Stimulated activated CD8-positive, alpha-beta memory T cell treated with anti-CD3 and anti-CD28 coated beads, Interleukin-4, amount 100 ng/mL, for 1 hour (primary cell): ENCODE measurements around the gene DYRK2.

Experiments used
- DNase-seq, 2 donors: peaks; one replicate each; pipeline ENCODE4 v3.0.0-alpha.2; 2020; ENCODE audit warnings: low read depth in 2 of 2, low spot score in 1 of 2

Gene DYRK2

DNA sequence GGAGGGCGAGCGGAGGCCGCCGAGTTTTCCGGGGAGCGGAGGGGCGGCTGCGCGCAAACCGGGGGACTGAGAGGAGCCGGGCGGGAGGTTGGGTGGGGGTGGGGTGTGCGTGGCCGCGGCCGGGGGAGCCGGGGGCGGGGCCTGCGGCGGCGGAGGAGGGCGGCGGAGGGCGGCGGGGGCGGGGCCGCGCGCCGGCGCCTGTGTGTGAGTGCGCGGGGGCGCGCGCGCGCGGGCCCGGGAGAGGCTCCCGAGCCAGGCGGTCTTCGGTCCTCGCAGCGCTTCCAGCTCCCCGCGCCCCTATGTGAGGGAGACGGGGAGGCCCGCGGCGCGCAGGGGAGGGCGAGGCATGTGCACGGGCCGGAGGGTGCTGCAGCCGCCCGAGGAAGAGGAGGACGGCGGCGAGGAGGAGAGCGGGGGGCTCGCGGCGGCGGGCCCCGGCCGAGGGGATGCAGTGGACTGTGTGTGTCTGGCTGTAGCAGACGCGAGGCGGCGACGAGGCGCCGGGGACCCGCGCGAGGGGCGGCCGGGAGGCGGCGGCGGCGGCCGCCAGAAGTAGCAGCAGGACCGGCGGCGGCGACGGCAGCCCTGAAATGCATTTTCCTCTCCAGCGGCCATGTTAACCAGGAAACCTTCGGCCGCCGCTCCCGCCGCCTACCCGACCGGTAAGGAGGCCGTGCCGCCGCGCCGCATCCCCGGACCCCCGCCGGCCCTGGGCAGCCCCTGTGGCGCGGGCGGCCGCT lies at the start of gene DYRK2:
Gene DYRK2, plus strand, starts transcription at position 225 of the 740 bp plus-strand sequence. Its CDS starts 389 bp downstream, at position 614.
- DNase-seq, result peak; percentile 31 to 56

- no peak for DNase-seq
Measured at GRCh38 chr12:67599691-67600090, 48.9 kb upstream of the DYRK2 start.

- DNase-seq, result no peak
Measured at GRCh38 chr12:67601126-67601525, 47.4 kb upstream of the DYRK2 start.

GRCh38 chr12:67609226-67609870 lies 39.2 kb upstream of the DYRK2 start:
- DNase-seq, result no peak

DNA sequence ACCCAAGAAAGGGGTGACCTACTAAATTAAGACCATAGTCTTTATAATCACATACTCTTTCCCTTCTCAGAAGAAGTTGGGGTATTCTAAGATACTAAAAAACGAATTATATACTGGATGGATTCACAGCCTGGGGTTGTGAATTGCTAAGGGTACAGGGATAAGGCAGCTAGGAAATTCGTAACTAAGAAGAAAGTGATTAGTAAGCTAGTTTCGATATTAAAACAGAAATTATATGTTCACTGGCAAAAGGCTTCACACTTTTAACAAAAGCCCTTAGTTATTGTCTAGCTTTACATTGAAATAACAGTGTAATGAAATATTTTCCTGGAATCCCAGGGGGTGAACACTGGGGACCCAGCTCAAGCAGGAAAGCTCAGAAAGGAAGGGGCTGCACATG lies 35.5 kb upstream of the DYRK2 start:
- DNase-seq, result no peak

- no peak for DNase-seq
Measured at GRCh38 chr12:67617629-67618028, 30.9 kb upstream of the DYRK2 start.

DNA sequence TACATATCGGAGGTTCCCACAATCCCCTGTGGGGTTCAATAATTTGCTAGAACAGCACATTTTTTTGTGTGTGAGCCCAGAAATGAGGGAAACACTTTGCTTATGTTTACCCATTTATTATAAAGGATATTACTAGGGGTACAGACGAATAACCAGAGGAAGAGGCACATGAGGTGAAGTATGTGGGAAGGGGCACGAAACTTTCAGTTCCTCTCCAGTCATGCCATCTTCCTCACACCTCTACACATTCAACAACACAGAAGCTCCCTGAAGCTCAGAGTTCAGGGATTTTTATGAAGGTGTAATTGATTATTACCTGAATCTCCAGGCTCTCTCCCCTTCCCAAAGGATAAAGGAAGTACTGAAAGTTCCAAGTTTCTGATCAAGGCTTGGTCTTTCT lies 30.2 kb upstream of the DYRK2 start:
- DNase-seq, result no peak

DNA sequence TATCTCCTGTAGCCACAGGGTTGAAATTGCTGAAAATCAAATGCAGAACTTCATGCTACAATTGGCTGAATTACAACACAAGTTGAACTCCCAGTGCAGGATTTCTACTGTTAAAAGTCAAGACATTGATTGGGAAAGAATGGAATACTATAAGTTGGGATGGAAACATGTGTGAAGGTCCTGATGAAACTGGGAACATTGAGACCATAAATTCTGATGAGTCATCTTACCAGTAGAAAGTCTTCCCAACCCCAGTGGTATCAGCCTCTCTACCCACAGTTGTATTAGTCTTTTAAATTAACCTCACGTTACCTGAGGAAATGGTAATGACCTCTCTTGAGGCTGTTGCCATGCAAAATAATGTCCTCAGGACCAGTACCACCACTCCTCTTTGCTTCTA lies 27.4 kb upstream of the DYRK2 start:
- DNase-seq, result no peak

DNA sequence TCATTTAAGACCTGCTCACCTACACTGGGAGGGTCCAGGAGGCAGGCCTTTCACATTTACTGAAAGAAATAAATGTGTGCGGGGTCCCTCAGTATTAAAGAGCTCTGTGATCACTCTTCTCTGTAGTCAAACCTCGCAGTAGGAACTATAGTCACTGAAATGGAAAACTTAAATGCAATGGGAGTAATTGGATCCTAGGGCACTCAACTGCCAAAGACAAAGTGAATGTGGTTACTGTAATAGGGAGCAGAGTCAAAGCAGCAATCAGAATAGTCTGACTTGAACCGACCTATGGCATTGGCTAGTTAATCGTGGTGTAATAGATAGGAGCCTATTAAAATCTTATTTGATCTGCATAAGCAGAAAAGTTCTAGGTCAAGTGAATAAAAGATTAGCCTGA lies 26.6 kb upstream of the DYRK2 start:
- no peak for DNase-seq

GRCh38 chr12:67623259-67623658 lies 25.3 kb upstream of the DYRK2 start:
- DNase-seq, result no peak

GRCh38 chr12:67624355-67624754 lies 24.2 kb upstream of the DYRK2 start:
- DNase-seq, result no peak

DNA sequence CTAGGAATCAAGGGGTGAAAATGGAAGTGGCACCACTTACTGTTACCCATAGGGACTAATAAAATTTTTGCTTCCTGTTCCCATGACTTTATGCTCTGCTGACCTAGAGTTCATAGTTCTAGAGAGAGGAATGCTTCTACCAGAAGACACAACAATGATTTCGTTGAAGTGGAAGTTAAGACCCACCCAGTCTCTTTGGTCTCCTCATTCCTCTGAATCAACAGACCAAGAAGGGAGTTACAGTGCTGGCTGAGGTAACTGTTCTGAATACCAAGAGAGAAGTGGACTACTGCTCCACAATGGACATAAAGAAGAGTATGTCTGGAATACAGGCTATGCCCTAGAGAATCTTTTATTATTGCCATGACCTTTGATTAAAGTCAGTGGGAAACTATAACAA lies 23.5 kb upstream of the DYRK2 start:
- DNase-seq, result no peak

DNA sequence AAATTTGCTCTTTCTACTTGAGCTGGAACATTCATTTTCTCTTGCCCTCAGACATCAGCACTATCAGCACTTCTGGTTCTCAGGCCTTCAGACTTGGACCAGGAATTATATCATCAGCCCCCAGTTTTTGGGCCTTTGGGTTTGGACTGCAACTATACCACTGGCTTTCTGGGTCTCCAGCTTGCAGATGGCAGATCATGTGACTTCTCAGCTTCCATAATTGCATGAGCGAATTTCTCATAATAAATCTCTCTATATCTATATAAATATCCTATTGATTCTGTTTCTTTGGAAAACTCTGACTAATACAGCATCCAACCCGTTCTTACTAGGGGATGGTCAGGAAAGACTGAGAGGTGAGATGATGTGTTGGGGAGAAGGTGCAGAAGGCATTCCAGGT lies 22.4 kb upstream of the DYRK2 start:
- no peak for DNase-seq

- peak; percentile 55 to 64 for DNase-seq
Measured at GRCh38 chr12:67630373-67631088, 18.0 kb upstream of the DYRK2 start.

- no peak for DNase-seq
Measured at GRCh38 chr12:67632005-67632404, 16.5 kb upstream of the DYRK2 start.

GRCh38 chr12:67633024-67633610 lies 15.4 kb upstream of the DYRK2 start:
- DNase-seq, result no peak

DNA sequence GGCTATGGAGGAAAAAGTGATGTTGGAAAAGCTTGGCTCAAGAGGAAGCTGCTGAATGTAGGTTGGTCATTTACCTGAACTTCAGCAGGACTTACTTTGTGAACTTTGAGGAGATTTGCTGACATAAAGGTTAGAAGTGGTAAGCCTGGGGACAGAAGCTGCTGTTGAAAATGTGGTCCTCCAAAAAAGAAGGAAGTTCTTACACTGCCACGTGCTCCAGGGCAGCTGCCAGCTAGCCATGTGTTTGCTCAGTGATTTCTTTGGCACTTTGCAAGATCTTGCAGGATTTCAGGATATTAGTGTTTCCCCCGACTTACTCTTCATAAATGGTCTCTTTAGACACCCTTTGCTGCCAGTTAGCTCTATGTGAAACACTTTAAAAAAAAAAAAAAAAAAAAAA lies 14.8 kb upstream of the DYRK2 start:
- no peak for DNase-seq

DNA sequence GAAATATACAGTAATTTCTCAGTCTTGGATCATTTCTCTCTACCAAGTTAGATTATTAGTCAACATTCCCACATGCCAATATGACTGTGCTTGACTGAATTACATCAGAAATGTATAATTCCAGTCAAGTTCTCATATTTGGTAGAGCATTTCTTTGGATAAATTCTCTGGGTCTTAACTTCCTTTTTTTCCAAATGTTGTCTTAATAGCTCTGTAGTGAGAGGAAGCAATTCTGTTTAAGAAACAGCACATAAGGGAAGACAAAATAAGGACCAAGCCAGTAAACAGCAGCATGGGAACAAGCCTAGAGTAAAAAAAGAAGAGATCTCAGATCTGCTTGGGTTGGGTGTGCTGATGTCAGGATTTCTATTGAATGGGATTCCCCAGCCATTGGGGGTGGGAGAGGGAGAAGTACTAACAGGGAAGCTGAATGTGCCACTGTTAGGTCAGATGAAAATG lies 14.2 kb upstream of the DYRK2 start:
- no peak for DNase-seq

- no peak for DNase-seq
Measured at GRCh38 chr12:67637718-67638117, 10.8 kb upstream of the DYRK2 start.

DNA sequence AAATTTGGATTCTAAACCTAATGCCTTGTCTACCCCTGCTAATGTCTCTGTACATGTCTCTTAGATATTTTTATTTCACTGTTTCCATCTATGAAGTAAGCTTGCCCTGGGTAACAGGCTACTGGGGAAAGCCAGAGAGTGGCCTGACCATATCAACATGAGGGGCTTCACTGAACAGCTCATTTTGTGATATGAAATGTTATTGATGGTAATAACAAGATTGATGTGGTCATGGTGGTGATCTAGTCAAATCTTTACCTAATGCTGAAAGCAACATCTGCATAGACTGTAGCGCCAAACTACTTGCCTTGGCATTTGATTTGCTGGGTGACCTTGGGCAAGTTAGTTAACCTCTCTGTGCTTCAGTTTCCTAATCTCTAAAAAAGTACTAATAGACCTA lies 9.9 kb upstream of the DYRK2 start:
- no peak for DNase-seq

DNA sequence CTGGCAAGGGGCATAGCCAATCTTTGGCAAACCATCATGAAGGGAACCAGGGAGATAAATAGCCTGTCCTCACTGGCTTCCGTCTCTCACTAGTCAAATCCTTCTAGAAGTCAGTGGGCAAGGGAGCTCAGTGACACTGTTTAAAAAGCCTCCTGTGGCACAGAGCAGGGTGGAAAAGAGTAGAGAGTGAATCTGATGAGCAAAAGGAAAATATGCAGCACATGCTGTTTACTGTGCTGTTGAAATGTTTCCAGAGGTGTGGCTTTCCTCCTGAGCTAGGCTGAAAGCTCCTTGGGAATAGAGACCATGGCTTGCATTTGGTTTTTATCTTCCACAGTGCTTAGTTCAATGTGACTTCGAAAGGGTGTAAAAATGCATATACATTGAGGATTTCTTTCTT lies 7.7 kb upstream of the DYRK2 start:
- DNase-seq, result no peak

- DNase-seq, result no peak
Measured at GRCh38 chr12:67645126-67645525, 3.4 kb upstream of the DYRK2 start.
